Epithelial cell of esophagus (primary cell): Measurements from ENCODE around the gene KRT5.
"Not testable (repeated sequence)": the region's sequence is repeated elsewhere in the genome, so short reads cannot be mapped to it uniquely, and the experiment has no call there.

ENCODE experiments used
- DNase-seq: peaks from one replicate; pipeline ENCODE4 v3.0.0; 2010; ENCODE audit warnings: low read depth
- H3K4me3 ChIP-seq: 2 replicates; pipeline ENCODE4 v1.5.1; 2011; ENCODE audit warnings: mild to moderate bottlenecking, low read length, control low read depth
- CTCF ChIP-seq: IDR thresholded peaks from 2 replicates; pipeline ENCODE4 v1.5.1; 2011; ENCODE audit warnings: low read depth, mild to moderate bottlenecking, low read length, control low read depth, inconsistent platforms; ENCODE audit not compliant: insufficient read depth; ENCODE audit errors: missing control alignments

The KRT5 gene

GRCh38 chr12:52496590-52497071, 23.6 kb downstream of the KRT5 start:
- DNase-seq = peak; percentile 97
- TF ChIP-seq CTCF = no peak
- H3K4me3 ChIP-seq = no peak overlapping the region

- H3K4me3 ChIP-seq = peak overlapping the region; percentile 1
- TF ChIP-seq CTCF = no peak
- no peak for DNase-seq
Measured at GRCh38 chr12:52496054-52496453, 24.1 kb downstream of the KRT5 start.

GRCh38 chr12:52495389-52495788, 24.8 kb downstream of the KRT5 start:
- peak; percentile 23 for TF ChIP-seq CTCF
- H3K4me3 ChIP-seq = peak overlapping the region; percentile 13

GRCh38 chr12:52494518-52494917, 25.7 kb downstream of the KRT5 start:
- DNase-seq = peak; percentile 98
- TF ChIP-seq CTCF = no peak

More at GRCh38 chr12:52495389-52495788, 24.8 kb downstream of the KRT5 start:
- peak; percentile 91 for DNase-seq

GRCh38 chr12:52494100-52494499, 26.1 kb downstream of the KRT5 start:
- H3K4me3 ChIP-seq = peak overlapping the region; percentile 54
- DNase-seq = peak; percentile 88
- TF ChIP-seq CTCF = no peak

More at GRCh38 chr12:52494518-52494917, 25.7 kb downstream of the KRT5 start:
- H3K4me3 ChIP-seq = peak overlapping the region; percentile 54

GRCh38 chr12:52493172-52493571, 27.0 kb downstream of the KRT5 start, which contains the start of gene KRT6A:
TSS of gene KRT6A (minus strand) at chr12:52493257. CDS start at chr12:52493188, 69 bp downstream.
- no peak for TF ChIP-seq CTCF
- peak; percentile 97 for DNase-seq
- H3K4me3 ChIP-seq = peak within 1 kb of the TSS; percentile 80

DNA sequence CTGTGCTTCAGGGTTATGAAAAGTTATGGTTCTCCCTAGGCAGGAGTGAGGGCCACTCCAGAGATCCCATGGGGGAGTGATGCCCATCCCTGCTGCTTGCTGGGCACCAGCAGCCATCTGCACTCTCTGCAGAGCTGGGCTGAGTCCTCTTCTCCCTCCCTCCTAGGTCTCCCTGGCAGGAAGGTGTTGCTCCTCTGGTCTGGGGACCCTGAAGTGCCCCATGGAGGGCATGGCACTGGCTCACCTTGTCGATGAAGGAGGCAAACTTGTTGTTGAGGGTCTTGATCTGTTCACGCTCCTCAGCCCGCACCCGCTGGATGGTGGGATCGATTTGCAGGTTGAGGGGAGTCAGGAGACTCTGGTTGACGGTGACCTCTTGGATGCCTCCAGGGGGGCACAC, 27.8 kb downstream of the KRT5 start:
- not testable (repeated sequence) for DNase-seq
- peak overlapping the region; percentile 80 for H3K4me3 ChIP-seq

DNA sequence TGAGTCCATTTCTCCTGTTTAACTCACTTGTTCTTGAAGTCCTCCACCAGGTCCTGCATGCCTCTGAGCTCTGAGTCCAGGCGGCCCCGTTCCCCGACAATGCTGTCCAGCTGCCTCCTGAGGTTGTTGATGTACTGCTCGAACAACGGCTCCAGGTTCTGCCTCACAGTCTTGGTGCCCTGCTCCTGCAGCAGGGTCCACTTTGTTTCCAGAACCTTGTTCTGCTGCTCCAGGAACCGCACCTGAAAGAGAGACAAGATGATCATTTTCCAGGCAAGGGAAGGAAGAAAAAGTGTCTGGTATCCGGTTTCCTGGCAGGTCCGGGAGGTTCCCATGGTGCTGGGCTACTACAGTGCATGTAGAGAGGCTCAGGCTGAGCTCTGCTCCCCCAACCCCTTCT, 28.7 kb downstream of the KRT5 start:
- DNase-seq = not testable (repeated sequence)
- peak overlapping the region; percentile 80 for H3K4me3 ChIP-seq
